GM18907 (cell line): ENCODE data around the gene BAG1.
A peak's percentile ranks its signal among the peaks of the same experiment; 100 is the strongest.

Source experiments
- ATAC-seq: cut with Tn5 transposase; IDR thresholded peaks from one replicate; pipeline ENCODE4 v1.9.1; 2021; ENCODE audit warnings: mild to moderate bottlenecking, moderate library complexity; ENCODE audit not compliant: unreplicated experiment

BAG1 gene

DNA sequence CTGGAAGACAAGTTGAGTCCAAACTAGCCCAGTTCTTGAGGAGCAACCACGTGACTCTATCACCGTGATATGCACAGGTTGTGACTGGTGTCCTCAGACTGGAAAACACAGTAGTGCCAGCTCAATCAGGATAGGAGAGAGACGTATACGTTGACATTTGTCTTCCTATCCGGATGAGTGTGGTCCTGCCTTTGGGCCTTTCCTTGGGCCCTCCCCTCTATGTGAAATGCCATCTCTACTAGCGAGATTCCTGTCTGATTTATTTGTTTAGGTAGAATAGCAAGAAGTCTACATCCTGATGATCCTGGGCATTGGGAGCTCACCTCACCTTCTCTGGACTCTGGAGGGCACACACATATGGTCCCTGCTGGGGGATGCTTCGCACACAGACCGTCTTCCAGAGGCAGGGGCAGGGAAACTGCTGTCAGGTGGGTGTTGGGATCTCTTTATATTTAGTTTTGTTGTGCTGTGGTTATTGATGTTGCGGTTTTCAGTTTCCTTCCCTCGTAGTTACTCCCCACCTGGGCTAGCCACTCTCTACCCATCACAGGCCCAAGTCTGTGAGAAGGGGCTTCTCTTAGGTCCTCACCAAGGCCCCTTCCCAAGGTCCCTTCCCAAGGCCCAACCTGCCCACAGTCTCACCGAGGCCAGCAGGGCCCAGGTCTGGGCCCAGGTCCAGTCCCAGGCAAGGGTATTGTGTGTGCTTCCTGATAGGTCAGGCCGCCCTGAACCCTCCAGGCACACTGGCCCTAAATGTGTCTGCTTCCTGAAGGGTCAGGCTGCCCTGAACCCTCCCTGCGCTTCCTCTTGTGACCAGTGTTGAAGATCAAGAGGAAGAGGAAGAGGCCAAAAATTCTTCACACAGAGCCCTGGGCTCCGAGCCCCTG, 43.6 kb downstream of the BAG1 start:
- ATAC-seq, result no peak

DNA sequence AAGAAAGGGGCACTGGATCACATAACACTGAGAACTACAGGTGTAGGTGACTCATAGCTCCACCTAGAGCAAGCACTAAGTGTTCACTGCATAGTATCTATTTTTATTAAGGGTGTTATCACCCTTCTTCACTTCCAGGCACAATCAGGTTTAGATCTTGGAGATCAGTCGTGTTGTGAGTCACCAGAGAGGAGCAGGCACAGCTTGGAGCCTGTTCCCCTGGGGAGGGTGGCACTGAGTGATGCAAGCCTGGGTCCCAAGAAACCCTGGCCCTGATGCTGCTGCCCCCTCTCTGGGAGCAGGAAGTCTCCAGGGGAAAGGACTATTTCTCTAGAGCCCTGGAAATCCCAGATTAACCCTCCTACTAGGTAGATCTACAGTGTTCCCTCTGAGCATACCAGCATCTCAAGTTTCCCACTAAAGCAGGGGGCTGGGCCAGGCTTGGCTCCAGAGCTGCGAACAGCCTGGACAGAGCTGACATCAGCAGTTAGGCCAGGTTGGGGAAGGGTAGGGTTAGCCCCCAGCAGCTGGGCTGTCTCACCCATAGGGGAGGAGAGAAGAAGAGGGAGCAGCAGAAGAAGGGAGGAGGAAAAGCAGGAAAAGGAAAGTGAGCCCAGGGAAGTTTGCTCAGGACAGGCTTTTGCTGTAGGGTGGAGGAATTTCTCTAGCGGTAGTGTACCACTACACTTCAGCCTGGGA, 52.7 kb downstream of the BAG1 start:
- ATAC-seq, result no peak

DNA sequence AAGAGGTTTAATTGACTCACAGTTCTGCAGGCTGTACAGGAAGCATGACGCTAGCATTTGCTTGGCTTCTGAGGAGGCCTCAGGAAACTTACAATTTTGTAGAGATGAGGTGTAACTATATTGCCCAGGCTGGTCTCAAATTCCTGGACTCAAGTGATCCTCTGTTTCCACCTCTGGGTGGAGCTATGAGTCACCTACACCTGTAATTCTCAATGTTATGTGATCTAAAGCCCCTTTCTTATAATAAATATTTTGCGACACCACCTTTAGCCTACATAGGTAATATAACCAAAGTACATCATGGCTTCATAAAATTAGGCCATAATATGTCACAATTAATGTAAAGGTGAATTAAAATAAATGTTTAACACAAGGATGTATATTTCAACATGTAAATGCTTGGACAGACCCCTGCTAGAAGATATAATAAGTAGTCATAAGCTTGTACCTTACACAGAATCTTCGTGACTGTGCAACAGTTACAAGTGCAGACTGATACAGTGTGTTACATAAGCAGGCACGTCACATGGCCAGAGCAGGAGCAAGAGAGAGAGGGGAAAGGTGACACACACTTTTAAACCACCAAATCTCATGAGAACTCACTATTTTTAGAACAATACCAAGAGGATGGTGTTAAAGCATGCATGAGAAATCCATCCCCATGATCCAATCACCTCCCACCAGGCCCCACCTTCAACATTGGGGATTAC, 54.3 kb downstream of the BAG1 start:
- ATAC-seq, result no peak

DNA sequence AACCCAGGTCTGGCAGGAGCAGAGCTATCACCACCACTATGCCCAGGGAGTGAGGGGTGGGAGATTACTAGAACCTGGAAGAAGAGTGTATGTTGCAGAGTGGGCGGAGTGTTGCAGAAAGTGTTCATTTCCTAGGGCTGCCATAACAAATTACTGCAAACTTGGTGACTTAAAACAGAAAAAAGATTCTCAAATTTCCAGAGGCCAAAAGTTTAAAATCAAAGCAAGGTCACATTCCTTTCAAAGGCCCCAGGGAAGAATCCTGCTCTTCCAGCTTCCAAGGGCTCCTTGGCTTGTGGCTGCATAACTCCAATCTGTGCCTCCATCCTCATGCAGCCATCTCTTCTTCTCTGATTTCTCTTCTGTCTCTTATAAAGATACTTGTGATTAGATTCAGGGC, 55.1 kb downstream of the BAG1 start:
- no peak for ATAC-seq

DNA sequence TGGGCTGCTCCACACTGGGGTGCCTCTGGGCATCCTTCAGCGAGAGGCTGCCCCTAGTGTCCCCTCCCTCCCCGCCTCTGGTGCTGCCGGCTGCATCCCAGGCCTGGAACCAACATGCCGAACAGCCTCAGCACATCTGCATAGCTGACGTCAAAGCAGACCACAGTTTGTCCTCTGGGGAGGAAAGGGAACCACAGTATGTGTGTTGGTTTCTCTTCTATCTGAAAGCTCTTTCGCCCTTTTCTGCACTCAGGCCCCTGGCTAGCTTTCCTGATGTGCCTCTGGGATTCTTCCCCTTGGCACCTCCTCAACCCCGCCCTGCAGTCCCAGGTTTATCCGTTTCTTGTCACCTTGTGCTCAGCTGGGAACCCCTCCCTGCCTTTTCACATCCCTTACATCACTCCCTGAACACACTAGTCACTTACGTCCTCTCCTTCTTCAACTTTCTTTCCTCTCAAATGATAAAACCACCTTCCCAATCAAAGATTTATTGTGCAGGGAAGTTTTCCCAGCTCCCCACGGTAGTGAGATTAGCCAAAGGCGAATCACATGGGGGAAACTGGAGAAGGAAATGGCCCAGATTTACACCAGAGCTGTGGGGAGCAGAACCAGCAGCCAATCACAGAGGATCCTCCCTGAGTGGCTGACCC, 61.8 kb downstream of the BAG1 start:
- peak; percentile 100 for ATAC-seq
